ENCODE results near the gene LPAR2. TPM values are rescaled to one million over a fixed set of nuclear protein-coding genes. Genes with fewer than 3 reads are reported as not detected.

LPAR2 gene
- total RNA-seq, 3 donors from 2014 or later = 9.4 to 15.1 (median 14.7) TPM

DNA sequence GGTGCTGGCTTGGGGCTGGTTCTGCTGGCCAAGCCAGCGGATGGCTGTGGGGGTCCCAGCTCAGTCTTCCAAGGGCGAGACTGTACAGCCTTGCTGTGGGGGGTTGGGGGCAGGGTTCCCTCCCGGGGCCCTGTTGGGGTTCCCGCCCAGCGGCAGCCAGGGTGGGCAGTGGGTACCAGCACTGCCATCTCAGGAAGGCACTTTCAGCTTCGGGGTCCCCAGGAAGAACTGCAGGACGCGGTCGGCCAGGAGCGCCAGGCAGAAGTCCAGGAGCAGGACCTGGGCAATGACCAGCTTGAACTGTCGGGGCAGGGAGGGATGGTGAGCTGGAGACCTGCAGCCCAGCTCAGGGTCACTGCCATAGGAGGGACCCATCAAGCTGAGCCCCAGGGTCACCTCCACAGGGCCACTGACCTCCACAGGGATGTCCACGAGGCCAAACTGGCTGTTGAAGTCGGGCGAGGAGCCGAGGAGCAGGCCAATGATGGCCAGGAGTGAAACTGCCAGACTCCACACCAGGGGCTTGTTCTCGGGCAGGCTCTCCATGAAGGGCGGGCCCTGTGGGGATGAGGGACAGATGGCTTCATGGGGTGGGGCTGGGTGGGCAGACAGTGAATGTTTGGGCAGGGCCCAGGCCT is 17.3 kb upstream of the LPAR2 start:
- H3K4me3 Mint-ChIP-seq = no peak overlapping the region
- no peak for ATAC-seq
- peaks cover 11% of the 10 kb centered on the region for H3K4me1 Mint-ChIP-seq (ENCODE audit: low read depth)
- H3K27me3 Mint-ChIP-seq (ENCODE audit: low read depth) = no peaks in the 10 kb centered on the region
- H3K9me3 Mint-ChIP-seq = no peaks in the 10 kb centered on the region
- H3K36me3 Mint-ChIP-seq (ENCODE audit: insufficient read depth) = peaks cover 5% of the 10 kb centered on the region
- DNase-seq = no peak

DNA sequence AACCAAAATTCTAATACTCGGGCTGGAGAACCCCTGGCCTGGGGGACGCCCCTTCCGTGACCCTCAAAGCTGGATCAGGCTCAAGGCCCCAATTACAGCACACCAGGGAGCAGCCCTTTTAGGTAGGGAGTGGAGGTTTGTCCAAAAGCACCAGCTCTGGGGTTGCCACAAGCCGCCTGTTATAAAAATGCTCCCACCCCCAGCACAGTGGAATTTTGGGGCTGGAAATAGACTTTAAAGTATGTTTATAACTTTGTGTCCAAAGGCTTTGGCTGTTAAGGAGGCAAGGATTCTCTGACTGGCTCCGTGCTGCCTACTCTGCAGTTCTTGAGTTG is 16.0 kb upstream of the LPAR2 start:
- H3K4me1 Mint-ChIP-seq (ENCODE audit: low read depth) = peaks cover 11% of the 10 kb centered on the region
- no peaks in the 10 kb centered on the region for H3K9me3 Mint-ChIP-seq
- no peak for ATAC-seq
- peak overlapping the region; percentile 97 for H3K4me3 Mint-ChIP-seq
- DNase-seq = no peak
- H3K27me3 Mint-ChIP-seq (ENCODE audit: low read depth) = no peaks in the 10 kb centered on the region
- H3K36me3 Mint-ChIP-seq (ENCODE audit: insufficient read depth) = peaks cover 3% of the 10 kb centered on the region

DNA sequence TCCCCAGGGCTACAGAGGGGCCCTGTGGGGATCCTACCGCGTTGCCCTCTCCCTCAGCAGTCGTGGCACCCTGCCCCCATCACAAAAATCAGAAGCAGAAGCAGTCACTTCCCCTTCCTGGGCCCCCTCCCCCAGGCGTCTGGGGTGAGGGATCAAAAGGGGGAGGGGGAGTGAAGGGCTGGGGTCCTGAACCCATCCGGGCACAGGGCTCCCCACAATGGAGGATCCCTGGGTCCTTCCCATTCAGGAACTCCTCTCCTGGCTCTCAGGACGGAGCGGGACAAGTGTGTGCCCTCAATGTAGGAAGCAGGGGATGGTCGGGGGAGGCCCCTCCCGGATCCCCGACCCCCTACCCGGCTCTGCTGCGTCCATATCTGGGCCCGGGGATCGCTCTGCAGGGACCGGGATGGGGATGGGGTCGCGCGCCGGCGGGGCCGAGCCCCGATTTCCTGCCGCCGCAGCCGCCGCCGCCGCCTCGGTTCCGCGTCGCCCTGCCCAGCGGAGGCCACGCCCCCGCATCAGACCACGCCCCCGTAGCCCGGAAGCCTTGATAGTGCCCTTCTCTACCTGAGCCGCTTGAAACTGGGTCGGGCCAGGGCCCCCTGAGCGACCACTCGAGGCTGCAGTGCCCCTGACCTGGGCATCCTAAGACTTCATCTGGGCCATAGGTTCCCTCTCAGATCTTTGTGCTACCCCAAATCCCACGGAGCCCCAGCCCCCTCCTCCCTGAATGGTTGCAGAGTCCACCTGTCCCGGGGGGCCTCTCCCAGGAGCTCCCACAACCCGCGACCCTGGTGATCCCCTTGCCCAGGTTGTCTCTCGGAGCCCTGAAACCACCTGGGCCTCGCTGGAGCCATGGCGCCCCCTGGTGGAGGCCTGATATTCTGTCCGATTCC is 15.4 kb upstream of the LPAR2 start, which contains the start of gene GMIP:
TSS of gene GMIP (minus strand) at position 500 of the 896 bp plus-strand sequence. CDS start at position 372, 128 bp downstream.
- peaks cover 4% of the 10 kb centered on the region for H3K36me3 Mint-ChIP-seq (ENCODE audit: insufficient read depth)
- DNase-seq = peak; percentile 89
- H3K4me3 Mint-ChIP-seq = peak within 1 kb of the TSS; percentile 97
- H3K4me1 Mint-ChIP-seq (ENCODE audit: low read depth) = peaks cover 11% of the 10 kb centered on the region
- no peaks in the 10 kb centered on the region for H3K27me3 Mint-ChIP-seq (ENCODE audit: low read depth)
- peak; percentile 84 to 85 for ATAC-seq
- H3K9me3 Mint-ChIP-seq = no peaks in the 10 kb centered on the region

DNA sequence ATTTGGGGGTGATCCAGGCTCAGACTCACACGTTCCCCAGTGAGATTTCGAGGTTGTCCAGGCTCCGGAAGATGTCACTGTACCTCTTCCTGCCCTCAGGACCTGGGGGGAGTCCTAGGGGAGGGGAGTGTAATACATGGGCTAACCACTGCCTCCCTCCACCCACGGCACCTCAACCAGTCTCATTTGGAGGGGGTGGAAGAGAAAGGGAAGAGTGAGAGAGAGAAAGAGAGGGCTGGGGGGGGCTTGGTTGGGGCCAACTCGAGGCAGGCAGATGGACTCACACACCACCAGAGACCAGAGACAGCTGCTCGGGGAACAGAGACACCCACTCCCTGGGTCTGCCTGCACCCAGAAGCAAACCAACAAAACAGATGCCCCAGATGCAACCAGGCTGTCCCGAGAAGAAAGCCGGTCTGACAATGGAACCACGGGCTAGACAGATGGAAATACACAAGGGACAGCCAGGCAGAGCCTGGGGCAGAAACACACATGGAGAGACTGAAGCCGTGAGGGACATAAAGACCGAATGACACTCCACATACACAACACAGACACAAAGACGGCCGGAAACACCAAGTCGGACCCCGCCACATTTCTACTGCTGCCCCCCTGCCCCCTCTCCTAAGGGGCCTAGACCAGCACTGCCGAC is 14.6 kb upstream of the LPAR2 start:
- Mint-ChIP-seq H3K4me3 (peak overlapping the region; percentile 97), H3K9me3 (no peaks in the 10 kb centered on the region), H3K4me1 (ENCODE audit: low read depth) (peaks cover 11% of the 10 kb centered on the region), H3K36me3 (ENCODE audit: insufficient read depth) (peaks cover 6% of the 10 kb centered on the region), H3K27me3 (ENCODE audit: low read depth) (no peaks in the 10 kb centered on the region)
- DNase-seq (peak; percentile 47), ATAC-seq (peak; percentile 48 to 63)

DNA sequence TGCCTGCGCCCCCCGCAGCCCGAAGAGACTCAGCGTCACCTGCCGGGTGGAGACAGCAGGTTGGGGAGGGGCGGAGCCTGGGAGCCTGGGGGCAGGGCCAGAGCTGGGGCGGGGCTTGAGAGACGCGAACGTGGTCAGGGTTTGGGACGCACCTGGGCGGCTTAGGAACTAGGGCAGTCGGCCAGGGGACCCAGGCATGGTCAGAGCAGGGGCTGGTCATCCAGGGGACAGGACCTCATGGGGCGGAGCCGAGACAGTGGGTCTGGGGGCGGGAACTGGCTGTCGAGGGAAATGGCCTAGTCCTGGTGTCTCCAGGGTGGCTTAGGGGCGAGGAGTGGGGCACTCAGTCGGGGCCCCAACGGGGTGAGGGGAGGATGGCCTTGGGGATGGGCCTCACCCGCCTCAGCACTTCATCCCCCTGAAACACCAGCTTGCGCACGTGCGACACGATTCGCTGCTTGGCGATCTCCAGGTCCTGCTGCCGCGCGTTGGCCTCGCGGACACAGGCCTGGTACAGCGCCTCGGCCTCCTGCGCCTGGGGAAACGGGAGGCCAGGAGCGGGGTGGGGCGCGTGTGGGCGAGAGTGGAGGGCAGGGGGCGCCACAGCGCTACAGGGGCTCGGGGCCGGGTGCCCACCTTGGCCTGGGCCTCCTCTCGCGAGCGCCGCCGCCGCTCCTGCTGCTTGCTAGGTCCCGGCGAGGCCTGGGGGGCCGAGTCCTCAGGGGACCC is 9.7 kb upstream of the LPAR2 start:
- H3K4me3 Mint-ChIP-seq = no peak overlapping the region
- DNase-seq = no peak

DNA sequence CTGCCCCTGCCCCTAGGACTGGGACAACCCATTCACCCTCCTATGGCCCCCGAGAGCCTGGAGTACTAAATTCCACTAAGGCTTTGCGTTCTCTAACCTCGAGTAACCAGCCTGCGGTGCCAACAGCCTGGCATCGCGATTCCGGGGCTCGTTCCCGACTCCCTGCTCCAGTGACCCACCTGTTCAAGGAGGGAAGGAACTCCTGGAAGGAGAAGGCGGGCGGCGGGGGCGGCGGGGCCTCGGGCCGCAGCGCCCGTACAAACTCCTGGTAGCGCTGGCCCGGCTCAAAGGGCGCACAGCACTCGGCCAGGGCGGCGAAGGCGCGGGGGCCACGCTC is 9.1 kb upstream of the LPAR2 start:
- no peaks in the 10 kb centered on the region for H3K27me3 Mint-ChIP-seq (ENCODE audit: low read depth)
- H3K36me3 Mint-ChIP-seq (ENCODE audit: insufficient read depth) = peaks cover 28% of the 10 kb centered on the region
- ATAC-seq (no peak), DNase-seq (no peak)
- no peak overlapping the region for H3K4me3 Mint-ChIP-seq
- H3K9me3 Mint-ChIP-seq = no peaks in the 10 kb centered on the region
- peaks cover 15% of the 10 kb centered on the region for H3K4me1 Mint-ChIP-seq (ENCODE audit: low read depth)

More for the DNA sequence above, 9.7 kb upstream of the LPAR2 start:
- H3K9me3 Mint-ChIP-seq = no peaks in the 10 kb centered on the region
- ATAC-seq = no peak
- no peaks in the 10 kb centered on the region for H3K27me3 Mint-ChIP-seq (ENCODE audit: low read depth)
- H3K36me3 Mint-ChIP-seq (ENCODE audit: insufficient read depth) = peaks cover 28% of the 10 kb centered on the region
- peaks cover 19% of the 10 kb centered on the region for H3K4me1 Mint-ChIP-seq (ENCODE audit: low read depth)

DNA sequence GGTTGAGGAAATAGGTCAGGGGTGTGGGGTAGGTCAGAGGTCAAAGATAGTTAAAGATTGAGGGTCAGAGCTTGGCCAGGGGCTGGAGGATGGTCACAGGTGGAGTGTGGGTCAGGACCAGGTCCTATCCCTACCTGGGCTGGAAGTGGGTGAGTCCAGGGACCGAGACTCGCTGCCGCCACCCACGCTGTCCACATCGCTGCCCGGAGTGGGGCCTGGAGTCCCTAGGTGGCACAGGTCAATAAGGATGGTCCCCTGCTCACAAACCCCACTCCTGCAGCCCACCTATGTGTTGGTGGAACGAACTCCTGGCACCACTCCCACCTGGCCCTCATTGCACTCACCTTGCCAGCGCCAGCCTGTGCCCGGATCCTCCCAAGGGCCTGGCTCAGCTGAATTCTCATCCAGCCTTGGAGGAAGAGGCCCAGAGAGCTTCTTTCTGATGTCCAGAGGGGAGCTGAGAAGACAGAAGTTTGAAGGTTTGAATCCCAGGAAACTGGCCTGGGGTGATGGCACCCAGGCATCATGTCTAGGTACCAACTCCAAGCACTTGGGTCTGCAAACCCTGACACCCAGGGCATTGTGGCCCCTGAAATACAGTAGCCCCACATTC is 8.7 kb upstream of the LPAR2 start:
- DNase-seq (no peak), ATAC-seq (no peak)
- H3K27me3 Mint-ChIP-seq (ENCODE audit: low read depth) = no peaks in the 10 kb centered on the region
- no peaks in the 10 kb centered on the region for H3K9me3 Mint-ChIP-seq
- peaks cover 11% of the 10 kb centered on the region for H3K4me1 Mint-ChIP-seq (ENCODE audit: low read depth)
- H3K36me3 Mint-ChIP-seq (ENCODE audit: insufficient read depth) = peaks cover 28% of the 10 kb centered on the region
- H3K4me3 Mint-ChIP-seq = no peak overlapping the region

DNA sequence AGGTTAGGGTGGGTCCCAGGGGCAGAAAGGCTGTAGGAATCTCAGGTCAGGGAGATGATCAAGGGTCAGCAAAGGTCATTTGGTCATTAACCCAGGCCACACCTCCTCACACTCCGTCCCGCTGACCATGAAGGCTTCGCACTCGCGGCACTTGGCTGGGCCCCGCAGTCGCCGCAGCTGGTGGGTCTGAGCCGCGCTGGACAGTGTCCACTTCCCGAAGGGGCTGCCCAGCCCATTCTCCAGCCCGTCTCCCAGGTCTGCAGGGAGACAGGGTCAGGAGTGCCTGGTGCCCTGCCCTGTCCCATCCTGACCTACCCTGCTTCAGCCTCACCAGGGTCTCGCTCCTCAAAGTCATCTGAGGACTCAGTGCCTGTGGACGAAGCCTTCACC is 7.3 kb upstream of the LPAR2 start:
- Mint-ChIP-seq H3K36me3 (ENCODE audit: insufficient read depth) (peaks cover 30% of the 10 kb centered on the region), H3K9me3 (no peaks in the 10 kb centered on the region), H3K4me3 (no peak overlapping the region), H3K27me3 (ENCODE audit: low read depth) (no peaks in the 10 kb centered on the region), H3K4me1 (ENCODE audit: low read depth) (peaks cover 11% of the 10 kb centered on the region)
- ATAC-seq (no peak), DNase-seq (no peak)

DNA sequence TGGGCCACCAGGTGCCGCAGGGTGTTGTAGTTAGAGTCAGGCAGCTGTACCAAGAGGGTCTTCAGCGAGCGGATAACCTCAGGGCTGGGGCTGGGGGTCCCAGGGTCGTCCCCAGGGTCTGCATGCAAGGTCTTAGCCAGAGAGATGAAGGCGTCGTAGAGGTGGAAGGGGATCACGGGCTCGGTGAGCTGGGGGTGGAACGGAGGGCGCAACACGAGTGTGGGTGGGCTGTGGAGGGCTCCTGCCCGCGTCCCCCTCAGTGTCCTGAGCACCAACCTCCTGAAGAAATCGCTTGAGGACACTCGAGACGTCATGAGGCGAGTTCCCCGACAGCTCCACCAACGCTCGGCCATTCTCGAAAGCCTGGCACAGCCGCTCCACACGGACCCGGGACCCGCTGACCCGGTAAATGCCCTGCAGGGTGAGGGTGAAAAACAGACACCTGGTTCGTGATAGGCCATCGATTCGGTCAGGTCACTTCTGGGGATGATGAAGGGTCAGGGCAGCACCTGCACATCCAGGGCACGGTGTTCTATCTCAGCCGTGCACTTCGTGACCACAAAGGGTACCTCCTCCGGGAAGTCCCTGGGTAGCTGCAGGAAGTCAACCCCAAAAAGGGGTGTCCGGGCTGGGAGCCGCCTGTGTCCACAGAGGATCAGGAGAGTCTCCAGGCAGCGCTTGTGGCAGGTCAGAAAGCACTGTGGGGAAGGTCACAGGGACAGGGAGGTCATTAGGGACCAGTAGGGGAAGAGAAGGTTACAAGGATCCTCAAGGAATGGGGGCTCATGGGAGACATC is 6.7 kb upstream of the LPAR2 start:
- H3K4me3 Mint-ChIP-seq = no peak overlapping the region
- H3K9me3 Mint-ChIP-seq = no peaks in the 10 kb centered on the region
- DNase-seq (no peak), ATAC-seq (no peak)
- peaks cover 11% of the 10 kb centered on the region for H3K4me1 Mint-ChIP-seq (ENCODE audit: low read depth)
- peaks cover 28% of the 10 kb centered on the region for H3K36me3 Mint-ChIP-seq (ENCODE audit: insufficient read depth)
- H3K27me3 Mint-ChIP-seq (ENCODE audit: low read depth) = no peaks in the 10 kb centered on the region

DNA sequence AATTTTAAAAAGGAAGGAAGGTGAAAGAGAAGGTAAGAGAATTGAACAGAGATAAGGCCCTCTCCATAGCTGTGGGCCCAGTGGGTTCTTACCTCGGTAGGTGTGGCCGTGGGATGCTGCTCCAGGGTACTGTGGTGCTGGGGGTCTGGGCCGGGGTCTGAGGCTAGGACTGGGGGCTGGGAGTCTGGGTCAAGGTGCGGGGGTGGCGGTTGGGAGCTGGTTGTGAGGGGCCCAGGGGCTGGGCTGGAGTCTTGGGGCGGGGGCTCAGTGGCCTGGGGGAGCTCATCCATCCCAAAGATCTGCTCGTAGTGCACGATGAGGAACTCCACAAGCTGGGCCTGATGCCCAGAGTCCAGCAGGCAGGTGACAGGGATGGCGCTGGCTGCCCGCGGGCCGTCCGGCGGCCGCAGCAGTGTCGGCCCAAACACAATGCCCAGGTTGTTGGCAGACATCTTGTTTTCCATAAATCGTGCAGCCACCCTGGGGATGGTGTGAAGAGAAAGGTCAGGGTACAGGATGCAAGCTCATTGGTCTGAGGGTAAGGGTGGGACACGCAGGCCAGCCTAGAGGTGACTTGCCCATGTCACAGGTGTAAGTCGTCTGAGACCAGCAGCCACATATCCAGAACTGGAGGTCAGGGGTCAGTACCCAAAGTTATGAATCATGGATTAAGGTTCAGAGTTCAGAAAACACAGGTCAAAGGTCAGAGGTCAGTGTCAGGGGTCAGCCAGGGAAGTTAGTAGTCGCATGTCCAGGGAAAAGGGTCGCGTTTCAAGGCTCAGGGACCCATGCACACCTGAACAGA is 5.9 kb upstream of the LPAR2 start:
- Mint-ChIP-seq H3K36me3 (ENCODE audit: insufficient read depth) (peaks cover 28% of the 10 kb centered on the region), H3K27me3 (ENCODE audit: low read depth) (no peaks in the 10 kb centered on the region), H3K4me3 (no peak overlapping the region), H3K4me1 (ENCODE audit: low read depth) (peaks cover 11% of the 10 kb centered on the region), H3K9me3 (no peaks in the 10 kb centered on the region)
- ATAC-seq (no peak), DNase-seq (no peak)

DNA sequence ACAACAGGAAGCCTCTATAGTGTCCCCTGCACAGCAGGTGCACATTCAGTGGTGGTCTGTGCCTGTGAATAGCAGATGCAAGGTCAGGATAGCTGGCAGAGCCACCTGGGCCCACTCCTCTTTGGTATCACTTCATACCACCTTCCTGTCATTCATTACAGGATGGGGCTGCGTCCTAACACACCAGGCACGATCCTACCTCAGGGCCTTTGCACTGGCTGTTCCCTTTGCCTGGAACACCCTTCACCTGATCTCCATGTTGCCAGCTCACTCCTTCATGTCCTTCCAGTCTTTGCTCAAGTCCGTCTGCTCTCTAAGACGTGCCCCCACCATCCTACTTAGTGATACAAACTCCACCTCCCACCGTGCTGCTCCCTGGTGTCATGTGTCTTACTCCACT is 4.6 kb upstream of the LPAR2 start:
- DNase-seq = no peak
- Mint-ChIP-seq H3K36me3 (ENCODE audit: insufficient read depth) (peaks cover 25% of the 10 kb centered on the region), H3K9me3 (no peaks in the 10 kb centered on the region), H3K4me3 (no peak overlapping the region), H3K27me3 (ENCODE audit: low read depth) (no peaks in the 10 kb centered on the region), H3K4me1 (ENCODE audit: low read depth) (peaks cover 14% of the 10 kb centered on the region)
- ATAC-seq = no peak

DNA sequence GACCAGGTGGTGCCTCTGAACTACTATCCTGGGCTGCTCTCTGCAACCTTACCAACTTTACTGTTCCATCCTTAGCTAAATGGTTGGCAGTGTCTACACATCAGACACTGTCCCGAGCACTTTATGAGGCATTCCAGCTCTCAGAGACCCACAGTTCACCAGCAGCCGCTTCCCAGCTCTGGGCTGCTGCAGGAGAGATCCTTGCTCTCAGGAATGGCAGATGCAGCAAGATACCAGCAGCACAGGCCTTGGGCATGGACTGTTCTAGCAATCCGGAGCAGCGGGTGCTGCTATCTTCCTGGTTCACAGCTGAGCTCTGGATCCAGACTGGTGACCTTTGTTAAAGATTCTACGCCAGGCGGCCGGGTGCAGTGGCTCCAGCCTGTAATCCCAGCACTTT is 3.3 kb upstream of the LPAR2 start:
- peaks cover 27% of the 10 kb centered on the region for H3K4me1 Mint-ChIP-seq (ENCODE audit: low read depth)
- H3K27me3 Mint-ChIP-seq (ENCODE audit: low read depth) = no peaks in the 10 kb centered on the region
- H3K4me3 Mint-ChIP-seq = no peak overlapping the region
- peaks cover 20% of the 10 kb centered on the region for H3K36me3 Mint-ChIP-seq (ENCODE audit: insufficient read depth)
- DNase-seq (no peak), ATAC-seq (no peak)
- no peaks in the 10 kb centered on the region for H3K9me3 Mint-ChIP-seq

DNA sequence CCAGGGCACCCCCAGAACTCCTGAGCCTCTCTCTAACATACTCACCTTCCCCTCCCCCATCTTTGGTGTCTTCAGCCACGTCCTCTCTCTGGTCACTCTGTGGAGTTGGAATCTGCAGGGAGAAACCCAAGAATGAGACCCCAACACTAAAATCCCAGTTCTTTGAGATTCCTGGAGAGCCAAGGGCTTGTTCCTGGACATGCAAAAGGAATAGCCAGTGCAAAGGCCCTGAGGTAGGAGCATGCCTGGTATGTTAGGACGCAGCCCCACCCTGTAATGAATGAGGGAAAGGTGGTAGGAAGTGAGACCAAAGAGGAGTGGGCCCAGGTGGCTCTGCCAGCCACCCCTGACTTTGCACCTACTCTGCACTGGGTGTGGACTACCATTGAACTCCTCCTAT is 2.4 kb upstream of the LPAR2 start:
- no peak overlapping the region for H3K4me3 Mint-ChIP-seq
- DNase-seq = no peak
- H3K4me1 Mint-ChIP-seq (ENCODE audit: low read depth) = peaks cover 29% of the 10 kb centered on the region
- no peaks in the 10 kb centered on the region for H3K27me3 Mint-ChIP-seq (ENCODE audit: low read depth)
- H3K36me3 Mint-ChIP-seq (ENCODE audit: insufficient read depth) = peaks cover 19% of the 10 kb centered on the region
- no peaks in the 10 kb centered on the region for H3K9me3 Mint-ChIP-seq
- no peak for ATAC-seq
